ENCODE results near the gene LDLRAD3. TPM values are rescaled to one million over a fixed set of nuclear protein-coding genes. Genes with fewer than 3 reads are reported as not detected.
A peak's percentile ranks its signal among the peaks of the same experiment; 100 is the strongest.

Gene LDLRAD3
- total RNA-seq, 4 donors from 2014 or later: 19.4 to 49.5 (median 31.0) TPM

- Histone ChIP-seq H3K36me3 (peaks cover 0 to 8% (median 0%) of the 10 kb centered on the region in 3 donors), H3K27ac (no peak overlapping the region), H3K4me3 (no peak overlapping the region), H3K27me3 (no peaks in the 10 kb centered on the region), H3K9me3 (no peaks in the 10 kb centered on the region), H3K4me1 (no peaks in the 10 kb centered on the region)
- DNase-seq (ENCODE audit: low spot score in 2 of 2): no peak
- 97 to 99% methylated on average over 6 of the region's 6 CpGs for WGBS, 2 donors
- TF ChIP-seq POLR2A (IDR thresholded peaks at IDR 0.05) (no peak), CTCF (IDR thresholded peaks at IDR 0.05) (no peak)
These were observed 199.0 kb downstream of the LDLRAD3 start for GRCh38 chr11:36142879-36143278.

GRCh38 chr11:36146437-36146836 is 202.6 kb downstream of the LDLRAD3 start:
- peaks cover 0 to 12% (median 2%) of the 10 kb centered on the region in 4 donors for H3K4me1 ChIP-seq
- TF ChIP-seq CTCF (IDR thresholded peaks at IDR 0.05) (no peak), POLR2A (IDR thresholded peaks at IDR 0.05) (no peak), EP300 (IDR thresholded peaks at IDR 0.05) (no peak)
- DNase-seq (ENCODE audit: low spot score in 2 of 2): no peak

GRCh38 chr11:36147491-36147890 is 203.6 kb downstream of the LDLRAD3 start:
- Histone ChIP-seq H3K4me1 (peaks cover 0 to 12% (median 2%) of the 10 kb centered on the region in 4 donors), H3K27me3 (no peaks in the 10 kb centered on the region), H3K4me3 (no peak overlapping the region), H3K27ac (no peak overlapping the region), H3K36me3 (peaks cover 0 to 8% (median 0%) of the 10 kb centered on the region in 3 donors), H3K9me3 (no peaks in the 10 kb centered on the region)
- no peak for DNase-seq (ENCODE audit: low spot score in 2 of 2)
- TF ChIP-seq POLR2A (IDR thresholded peaks at IDR 0.05) (no peak), CTCF (IDR thresholded peaks at IDR 0.05) (no peak), EP300 (IDR thresholded peaks at IDR 0.05) (no peak)
- whole genome bisulfite sequencing, 2 donors: 43 to 68% methylated on average over 1 of the region's 1 CpG

More at GRCh38 chr11:36146437-36146836, 202.6 kb downstream of the LDLRAD3 start:
- no peak overlapping the region for H3K27ac ChIP-seq
- H3K36me3 ChIP-seq: peaks cover 0 to 8% (median 0%) of the 10 kb centered on the region in 3 donors
- no peak overlapping the region for H3K4me3 ChIP-seq
- no peaks in the 10 kb centered on the region for H3K9me3 ChIP-seq
- WGBS, 2 donors: 93% methylated on average over 5 of the region's 5 CpGs
- H3K27me3 ChIP-seq: no peaks in the 10 kb centered on the region

- Histone ChIP-seq H3K4me3 (no peak overlapping the region), H3K4me1 (peaks cover 0 to 12% (median 2%) of the 10 kb centered on the region in 4 donors), H3K27me3 (no peaks in the 10 kb centered on the region), H3K9me3 (no peaks in the 10 kb centered on the region), H3K36me3 (no peaks in the 10 kb centered on the region), H3K27ac (peak overlapping the region in 1 of 4 donors; percentile 52)
- WGBS, 2 donors: 95 to 96% methylated on average over 3 of the region's 3 CpGs
- TF ChIP-seq POLR2A (IDR thresholded peaks at IDR 0.05) (no peak), CTCF (IDR thresholded peaks at IDR 0.05) (no peak), EP300 (IDR thresholded peaks at IDR 0.05) (no peak)
- no peak for DNase-seq (ENCODE audit: low spot score in 2 of 2)
These were observed 204.8 kb downstream of the LDLRAD3 start for GRCh38 chr11:36148701-36149100.

GRCh38 chr11:36149538-36150242 is 205.8 kb downstream of the LDLRAD3 start:
- peak overlapping the region in 1 of 4 donors; percentile 52 for H3K27ac ChIP-seq
- TF ChIP-seq POLR2A (IDR thresholded peaks at IDR 0.05) (no peak), EP300 (IDR thresholded peaks at IDR 0.05) (peak in 1 of 2 donors; percentile 90), CTCF (IDR thresholded peaks at IDR 0.05) (peak in 4 of 5 experiments; percentile 9 to 39 (median 22))
- 51 to 52% methylated on average over 8 of the region's 8 CpGs for WGBS, 2 donors
- no peaks in the 10 kb centered on the region for H3K9me3 ChIP-seq
- no peak overlapping the region for H3K4me3 ChIP-seq
- H3K36me3 ChIP-seq: no peaks in the 10 kb centered on the region
- DNase-seq (ENCODE audit: low spot score in 2 of 2): peak in 1 of 2 donors; percentile 67
- H3K4me1 ChIP-seq: peaks cover 0 to 12% (median 2%) of the 10 kb centered on the region in 4 donors
- H3K27me3 ChIP-seq: no peaks in the 10 kb centered on the region
